Epithelial cell of esophagus (primary cell): ENCODE data around the gene ZDHHC15.
"Not testable (repeated sequence)": the region's sequence is repeated elsewhere in the genome, so short reads cannot be mapped to it uniquely, and the experiment has no call there.

ENCODE experiments used
- DNase-seq: peaks from one replicate; pipeline ENCODE4 v3.0.0; 2010; ENCODE audit warnings: low read depth
- H3K4me3 ChIP-seq: 2 replicates; pipeline ENCODE4 v1.5.1; 2011; ENCODE audit warnings: mild to moderate bottlenecking, low read length, control low read depth
- CTCF ChIP-seq: IDR thresholded peaks from 2 replicates; pipeline ENCODE4 v1.5.1; 2011; ENCODE audit warnings: low read depth, mild to moderate bottlenecking, low read length, control low read depth, inconsistent platforms; ENCODE audit not compliant: insufficient read depth; ENCODE audit errors: missing control alignments

The ZDHHC15 gene, protein sequence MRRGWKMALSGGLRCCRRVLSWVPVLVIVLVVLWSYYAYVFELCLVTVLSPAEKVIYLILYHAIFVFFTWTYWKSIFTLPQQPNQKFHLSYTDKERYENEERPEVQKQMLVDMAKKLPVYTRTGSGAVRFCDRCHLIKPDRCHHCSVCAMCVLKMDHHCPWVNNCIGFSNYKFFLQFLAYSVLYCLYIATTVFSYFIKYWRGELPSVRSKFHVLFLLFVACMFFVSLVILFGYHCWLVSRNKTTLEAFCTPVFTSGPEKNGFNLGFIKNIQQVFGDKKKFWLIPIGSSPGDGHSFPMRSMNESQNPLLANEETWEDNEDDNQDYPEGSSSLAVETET

DNA sequence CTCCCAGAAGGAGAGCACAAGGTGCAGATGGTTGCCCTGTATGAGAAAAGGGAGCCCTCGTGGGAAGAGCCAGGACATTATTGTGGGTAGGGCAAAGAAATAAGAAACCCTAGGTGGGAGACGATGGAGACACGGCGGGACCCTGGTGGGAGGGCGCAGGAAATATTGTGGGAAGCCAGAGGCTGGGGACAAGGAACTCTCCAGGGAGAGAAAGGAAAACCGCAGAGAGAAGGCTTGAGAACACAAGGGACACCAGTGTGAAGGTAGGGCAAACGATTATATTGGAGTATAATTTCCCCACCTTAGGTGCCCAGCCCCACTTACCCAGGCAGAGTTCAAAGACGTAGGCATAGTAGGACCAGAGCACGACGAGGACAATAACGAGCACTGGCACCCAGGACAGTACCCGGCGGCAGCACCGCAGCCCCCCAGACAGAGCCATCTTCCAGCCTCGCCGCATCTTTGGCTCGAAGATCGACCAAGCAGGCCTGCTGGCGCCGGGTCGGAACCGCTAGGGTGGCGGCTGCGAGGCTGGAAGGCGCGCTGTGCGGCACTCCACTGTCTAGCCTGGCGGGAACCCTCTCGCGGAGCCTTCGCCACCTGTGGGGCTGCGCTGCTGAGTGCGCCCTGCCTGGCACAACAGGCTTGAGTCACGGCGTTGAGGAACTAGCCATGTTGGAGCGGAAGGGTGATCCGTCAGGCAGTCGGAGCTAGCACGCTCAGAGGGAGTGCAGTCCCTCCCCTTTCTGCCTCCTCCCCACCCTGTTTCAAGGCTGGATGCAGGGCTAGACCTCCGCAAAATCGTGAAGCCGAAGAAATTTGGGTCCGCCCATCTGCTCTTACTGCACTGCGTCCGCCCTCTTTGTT is at the start of gene ZDHHC15:
TSS of gene ZDHHC15 (minus strand) at position 473 of the 867 bp plus-strand sequence. CDS start at position 460, 13 bp downstream.
- no peak for TF ChIP-seq CTCF
- H3K4me3 ChIP-seq: peak within 1 kb of the TSS; percentile 8
- DNase-seq: peak; percentile 33

GRCh38 chrX:75560544-75560943 is 37.7 kb upstream of the ZDHHC15 start:
- not testable (repeated sequence) for DNase-seq, H3K4me3 ChIP-seq

DNA sequence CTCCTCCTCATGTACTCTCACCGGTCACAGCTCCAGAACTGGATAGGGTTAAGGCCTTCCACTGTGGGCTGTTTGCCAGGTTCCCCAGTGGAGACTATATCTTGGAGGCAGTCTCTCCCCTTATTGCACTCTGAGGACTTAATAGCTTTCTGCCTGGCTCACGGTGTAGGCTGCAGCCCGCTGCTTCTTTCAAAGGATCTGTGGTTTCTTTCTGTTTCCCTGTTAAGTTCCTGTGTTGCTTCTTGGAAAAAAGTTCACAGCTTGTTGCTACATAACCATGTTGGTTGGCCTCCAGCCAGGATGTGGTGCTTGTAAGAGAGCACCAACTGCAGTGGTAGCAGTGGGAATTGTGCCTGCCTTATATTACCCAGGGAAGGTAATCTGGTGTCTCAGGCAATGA is 24.9 kb upstream of the ZDHHC15 start:
- no peak overlapping the region for H3K4me3 ChIP-seq
- peak; percentile 0 for DNase-seq
- no peak for TF ChIP-seq CTCF

GRCh38 chrX:75546724-75547511 is 24.1 kb upstream of the ZDHHC15 start:
- no peak for TF ChIP-seq CTCF
- H3K4me3 ChIP-seq: no peak overlapping the region
- DNase-seq: no peak

DNA sequence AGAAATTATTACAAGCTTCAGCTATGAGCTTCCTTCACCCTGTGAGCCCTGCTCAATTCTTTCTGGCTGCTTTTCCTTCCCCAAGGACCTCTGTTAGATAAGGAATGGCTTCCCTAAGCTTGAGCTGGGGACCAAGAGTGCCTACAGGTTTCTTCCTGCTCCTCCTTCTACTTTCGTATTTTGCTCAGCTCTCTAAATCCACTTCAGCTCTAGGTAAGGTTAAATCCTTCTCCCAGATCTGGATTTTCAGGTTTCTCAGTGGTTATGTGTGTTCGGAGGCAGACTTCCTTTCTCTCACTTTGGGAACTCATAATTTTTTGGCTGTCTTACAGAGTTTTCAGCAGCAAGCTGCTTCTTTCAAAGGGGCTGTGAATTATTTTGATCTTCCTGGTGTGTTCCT is 21.9 kb upstream of the ZDHHC15 start:
- TF ChIP-seq CTCF: no peak
- no peak overlapping the region for H3K4me3 ChIP-seq
- no peak for DNase-seq

GRCh38 chrX:75483933-75484332 is 38.9 kb downstream of the ZDHHC15 start:
- TF ChIP-seq CTCF: no peak
- DNase-seq: no peak
- H3K4me3 ChIP-seq: no peak overlapping the region

DNA sequence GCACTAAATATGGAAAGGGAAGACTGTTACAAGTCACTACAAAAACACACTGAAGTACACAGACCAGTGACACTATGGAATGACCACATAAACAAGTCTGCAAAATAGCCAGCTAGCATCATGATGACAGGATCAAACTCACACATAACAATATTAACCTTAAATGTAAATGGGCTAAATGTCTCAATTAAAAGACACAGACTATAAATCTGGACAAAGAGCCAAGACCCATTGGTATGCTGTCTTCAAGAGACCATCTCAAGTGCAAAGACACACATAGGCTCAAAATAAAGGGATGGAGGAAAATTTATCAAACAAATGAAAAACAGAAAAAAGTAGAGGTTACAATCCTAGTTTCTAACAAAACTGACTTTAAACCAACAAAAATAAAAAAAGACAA is 61.1 kb downstream of the ZDHHC15 start:
- DNase-seq, H3K4me3 ChIP-seq: not testable (repeated sequence)
